ENCODE data around the gene INPP4A. TPM values are rescaled to one million over a fixed set of nuclear protein-coding genes. Genes with fewer than 3 reads are reported as not detected.

Gene INPP4A
- total RNA-seq, result 10 to 100 TPM; 12.7 to 18.2 TPM

DNA sequence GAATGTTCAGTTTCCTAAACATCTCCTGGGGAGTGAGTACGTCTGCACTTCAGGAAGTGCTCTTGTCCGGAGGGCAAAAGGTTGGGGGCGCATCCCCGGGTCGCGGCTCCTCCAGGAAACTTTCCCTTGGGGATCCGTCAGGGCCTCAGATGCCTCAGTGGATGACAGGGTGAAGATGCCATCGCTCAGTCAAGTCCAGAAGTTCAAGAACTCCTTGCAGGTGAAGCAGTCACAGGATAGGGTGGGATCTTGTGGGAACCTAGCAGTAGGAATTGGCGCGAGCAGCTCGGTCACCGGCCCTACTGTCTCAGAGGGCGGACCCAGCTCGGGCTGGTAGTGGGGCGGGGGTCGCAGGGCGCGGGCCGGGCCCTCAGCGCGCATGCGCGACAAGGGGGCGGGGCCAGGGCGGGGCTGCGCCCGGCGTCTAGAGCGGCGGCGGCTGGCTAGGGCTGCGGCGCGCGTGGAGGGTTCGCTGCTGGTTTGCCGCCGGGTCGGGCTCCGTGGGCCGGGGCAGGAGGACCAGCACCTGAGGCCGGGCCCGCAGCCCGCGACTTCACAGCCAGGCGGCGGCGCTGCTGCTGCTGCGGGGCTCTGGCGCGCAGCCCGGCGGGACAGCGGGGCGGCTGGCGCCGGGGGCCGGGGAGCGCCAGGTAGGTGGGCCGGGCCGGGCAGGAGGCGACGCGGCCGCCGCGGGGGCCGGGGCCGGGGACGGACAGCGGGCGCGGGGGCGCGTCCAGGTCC lies at the start of gene INPP4A:
Gene INPP4A (plus strand): TSS at position 423 of the 741 bp plus-strand sequence. CDS start 75,191 bp downstream, outside the sequence.
- Histone ChIP-seq H3K27ac (peak within 1 kb of the TSS; percentile 71 to 77), H3K4me1 (peaks cover 0 to 20% of the 10 kb centered on the region in 2 donors), H3K27me3 (no peaks in the 10 kb centered on the region), H3K36me3 (no peaks in the 10 kb centered on the region), H3K9me3 (peaks cover 0 to 5% of the 10 kb centered on the region in 2 donors), H3K4me3 (peak within 1 kb of the TSS; percentile 79 to 83)
- no peak for DNase-seq (ENCODE audit: low spot score)
- TF ChIP-seq, protein P1, sequence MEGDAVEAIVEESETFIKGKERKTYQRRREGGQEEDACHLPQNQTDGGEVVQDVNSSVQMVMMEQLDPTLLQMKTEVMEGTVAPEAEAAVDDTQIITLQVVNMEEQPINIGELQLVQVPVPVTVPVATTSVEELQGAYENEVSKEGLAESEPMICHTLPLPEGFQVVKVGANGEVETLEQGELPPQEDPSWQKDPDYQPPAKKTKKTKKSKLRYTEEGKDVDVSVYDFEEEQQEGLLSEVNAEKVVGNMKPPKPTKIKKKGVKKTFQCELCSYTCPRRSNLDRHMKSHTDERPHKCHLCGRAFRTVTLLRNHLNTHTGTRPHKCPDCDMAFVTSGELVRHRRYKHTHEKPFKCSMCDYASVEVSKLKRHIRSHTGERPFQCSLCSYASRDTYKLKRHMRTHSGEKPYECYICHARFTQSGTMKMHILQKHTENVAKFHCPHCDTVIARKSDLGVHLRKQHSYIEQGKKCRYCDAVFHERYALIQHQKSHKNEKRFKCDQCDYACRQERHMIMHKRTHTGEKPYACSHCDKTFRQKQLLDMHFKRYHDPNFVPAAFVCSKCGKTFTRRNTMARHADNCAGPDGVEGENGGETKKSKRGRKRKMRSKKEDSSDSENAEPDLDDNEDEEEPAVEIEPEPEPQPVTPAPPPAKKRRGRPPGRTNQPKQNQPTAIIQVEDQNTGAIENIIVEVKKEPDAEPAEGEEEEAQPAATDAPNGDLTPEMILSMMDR (IDR thresholded peaks at IDR 0.05), result peak in 1 of 2 donors; percentile 26

DNA sequence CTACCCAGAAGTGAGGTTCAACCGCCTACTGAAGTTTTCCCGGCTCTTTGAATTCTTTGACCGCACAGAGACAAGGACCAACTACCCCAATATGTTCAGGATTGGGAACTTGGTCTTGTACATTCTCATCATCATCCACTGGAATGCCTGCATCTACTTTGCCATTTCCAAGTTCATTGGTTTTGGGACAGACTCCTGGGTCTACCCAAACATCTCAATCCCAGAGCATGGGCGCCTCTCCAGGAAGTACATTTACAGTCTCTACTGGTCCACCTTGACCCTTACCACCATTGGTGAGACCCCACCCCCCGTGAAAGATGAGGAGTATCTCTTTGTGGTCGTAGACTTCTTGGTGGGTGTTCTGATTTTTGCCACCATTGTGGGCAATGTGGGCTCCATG lies 48.7 kb upstream of the INPP4A start:
- no peaks in the 10 kb centered on the region for H3K4me1 ChIP-seq
- no peak for DNase-seq (ENCODE audit: low spot score)

DNA sequence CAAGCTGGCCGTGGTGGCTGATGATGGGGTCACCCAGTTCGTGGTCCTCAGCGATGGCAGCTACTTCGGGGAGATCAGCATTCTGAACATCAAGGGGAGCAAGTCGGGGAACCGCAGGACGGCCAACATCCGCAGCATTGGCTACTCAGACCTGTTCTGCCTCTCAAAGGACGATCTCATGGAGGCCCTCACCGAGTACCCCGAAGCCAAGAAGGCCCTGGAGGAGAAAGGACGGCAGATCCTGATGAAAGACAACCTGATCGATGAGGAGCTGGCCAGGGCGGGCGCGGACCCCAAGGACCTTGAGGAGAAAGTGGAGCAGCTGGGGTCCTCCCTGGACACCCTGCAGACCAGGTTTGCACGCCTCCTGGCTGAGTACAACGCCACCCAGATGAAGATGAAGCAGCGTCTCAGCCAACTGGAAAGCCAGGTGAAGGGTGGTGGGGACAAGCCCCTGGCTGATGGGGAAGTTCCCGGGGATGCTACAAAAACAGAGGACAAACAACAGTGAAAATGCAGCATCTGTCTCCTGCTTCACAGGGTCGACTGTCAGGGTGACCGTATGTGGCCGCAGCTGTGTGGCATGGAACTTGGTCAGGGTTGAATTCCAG lies 47.8 kb upstream of the INPP4A start:
- Histone ChIP-seq H3K27ac (no peak overlapping the region), H3K4me1 (no peaks in the 10 kb centered on the region), H3K27me3 (no peaks in the 10 kb centered on the region), H3K36me3 (no peaks in the 10 kb centered on the region), H3K9me3 (no peaks in the 10 kb centered on the region), H3K4me3 (no peak overlapping the region)
- DNase-seq (ENCODE audit: low spot score), result no peak
- TF ChIP-seq, protein P1 (IDR thresholded peaks at IDR 0.05), result no peak

More for the DNA sequence above, 48.7 kb upstream of the INPP4A start:
- TF ChIP-seq, protein P1 (IDR thresholded peaks at IDR 0.05), result no peak
- no peaks in the 10 kb centered on the region for H3K27me3 ChIP-seq
- no peak overlapping the region for H3K4me3 ChIP-seq
- H3K36me3 ChIP-seq, result no peaks in the 10 kb centered on the region
- H3K27ac ChIP-seq, result no peak overlapping the region
- no peaks in the 10 kb centered on the region for H3K9me3 ChIP-seq

DNA sequence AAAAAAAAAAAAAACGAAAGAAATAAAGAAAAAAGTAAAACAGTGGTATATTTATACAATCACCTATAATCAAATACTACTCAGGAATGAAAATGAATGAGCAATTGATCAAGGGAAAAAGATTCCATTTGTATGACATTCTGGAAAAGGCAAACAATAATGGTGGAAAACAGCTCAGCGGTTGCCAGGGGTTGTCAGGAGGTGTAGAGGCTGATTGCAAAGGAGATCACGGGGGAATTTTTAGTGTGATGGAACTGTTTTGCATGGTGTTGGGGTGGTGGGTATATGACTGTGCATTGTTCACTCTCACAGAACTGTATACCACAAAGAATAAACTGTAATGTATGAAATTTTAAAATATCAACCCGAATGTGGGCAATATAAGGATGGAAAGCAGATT lies 45.5 kb upstream of the INPP4A start:
- no peak for DNase-seq (ENCODE audit: low spot score)
- TF ChIP-seq, protein P1 (IDR thresholded peaks at IDR 0.05), result no peak
- Histone ChIP-seq H3K9me3 (no peaks in the 10 kb centered on the region), H3K36me3 (no peaks in the 10 kb centered on the region), H3K27ac (no peak overlapping the region), H3K4me3 (no peak overlapping the region), H3K4me1 (no peaks in the 10 kb centered on the region), H3K27me3 (no peaks in the 10 kb centered on the region)

DNA sequence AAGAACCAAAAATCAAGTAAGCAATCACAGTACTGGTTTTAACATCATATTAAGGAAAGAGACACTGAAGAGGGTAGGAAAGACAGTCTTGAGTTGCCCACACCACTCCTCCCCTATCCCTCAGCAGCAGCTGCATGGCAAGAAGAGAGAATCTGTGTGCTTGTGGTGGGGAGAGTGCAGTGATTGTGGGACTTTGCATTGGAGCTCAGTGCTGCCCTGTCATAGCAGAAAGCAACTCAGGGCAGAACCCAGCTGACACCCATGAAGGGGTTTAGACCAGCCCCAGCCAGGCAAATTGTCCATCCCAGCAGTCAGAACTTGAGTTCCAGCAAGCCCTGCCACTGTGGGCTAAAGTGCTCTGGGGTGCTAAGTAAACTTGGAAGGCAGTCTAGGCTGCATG lies 40.8 kb upstream of the INPP4A start:
- H3K27ac ChIP-seq, result no peak overlapping the region
- H3K27me3 ChIP-seq, result no peaks in the 10 kb centered on the region
- no peak for DNase-seq (ENCODE audit: low spot score)
- H3K4me3 ChIP-seq, result no peak overlapping the region
- no peaks in the 10 kb centered on the region for H3K9me3 ChIP-seq
- TF ChIP-seq, protein P1 (IDR thresholded peaks at IDR 0.05), result no peak
- H3K4me1 ChIP-seq, result no peaks in the 10 kb centered on the region
- no peaks in the 10 kb centered on the region for H3K36me3 ChIP-seq

Measured in right atrium auricular region (tissue), 2 donors.